Right ventricle myocardium superior (tissue), 1 donor: ENCODE data around the gene SPTLC3. TPM values are rescaled to one million over a fixed set of nuclear protein-coding genes. Genes with fewer than 3 reads are reported as not detected.

Source experiments
- ATAC-seq: fragments of 200-7000 bp; cut with Tn5 transposase; one replicate; pipeline ENCODE4 v1.9.1; 2020; ENCODE audit warnings: mild to moderate bottlenecking; ENCODE audit not compliant: poor library complexity
- DNase-seq: peaks from one replicate; pipeline ENCODE4 v3.0.0-alpha.2; 2020
- intact Hi-C: fragments of 100-400 bp; cut with DNase I; formaldehyde crosslinking; loops from one replicate; pipeline ENCODE4 v1.11.2; 2022
- total RNA-seq: library from RNA; stranded (reverse); fragmentation: NEBNext Ultra II Directional; extraction: Animal tissue kit (Norgen Biotek cat#: 25700); gene quantifications from one replicate; pipeline ENCODE4 v1.2.1, GENCODE V29; 2021
- donor health status: DM: no; HTN: yes; CAD: no; lungs with severe emphysema.

SPTLC3 gene
- total RNA-seq, 1 donor from 2014 or later, result 5.9 TPM

- intact Hi-C loops, result loop anchor here (5.0 kb wide), 1 partner anchor 656 kb away; no protein-coding TSS in a partner anchor
- ATAC-seq (no peak), DNase-seq (no peak)
Observed at GRCh38 chr20:13111249-13111911, 102.6 kb downstream of the SPTLC3 start.

GRCh38 chr20:13113731-13114130 is 105.0 kb downstream of the SPTLC3 start:
- ATAC-seq (no peak), DNase-seq (no peak)
- intact Hi-C loops, result loop anchor here (5.0 kb wide), 1 partner anchor 654 kb away; no protein-coding TSS in a partner anchor

- DNase-seq (no peak), ATAC-seq (no peak)
- intact Hi-C loops, result no loop called here
Observed at GRCh38 chr20:13117200-13117599, 108.4 kb downstream of the SPTLC3 start.

- no peak for DNase-seq
- no peak for ATAC-seq
- intact Hi-C loops, result no loop called here
Observed at GRCh38 chr20:13118676-13119075, 109.9 kb downstream of the SPTLC3 start.

- DNase-seq, result no peak
- peak; percentile 81 for ATAC-seq
- intact Hi-C loops, result no loop called here
Observed at GRCh38 chr20:13119583-13119982, 110.8 kb downstream of the SPTLC3 start.

- intact Hi-C loops, result loop anchor here (10.0 kb wide), 2 partner anchors 184 to 424 kb away; no protein-coding TSS in a partner anchor
- no peak for ATAC-seq
Observed at GRCh38 chr20:13120471-13120870, 111.7 kb downstream of the SPTLC3 start.

GRCh38 chr20:13121840-13122515 is 113.2 kb downstream of the SPTLC3 start:
- intact Hi-C loops, result loop anchor here (10.0 kb wide), 2 partner anchors 183 to 423 kb away; no protein-coding TSS in a partner anchor
- DNase-seq (no peak), ATAC-seq (no peak)

More at GRCh38 chr20:13120471-13120870, 111.7 kb downstream of the SPTLC3 start:
- DNase-seq, result no peak

GRCh38 chr20:13125486-13125885 is 116.7 kb downstream of the SPTLC3 start:
- DNase-seq (no peak), ATAC-seq (no peak)
- intact Hi-C loops, result loop anchor here (10.0 kb wide), 2 partner anchors 179 to 419 kb away; no protein-coding TSS in a partner anchor

GRCh38 chr20:13128173-13128572 is 119.4 kb downstream of the SPTLC3 start:
- DNase-seq (no peak), ATAC-seq (no peak)
- intact Hi-C loops, result loop anchor here (10.0 kb wide), 2 partner anchors 177 to 417 kb away; no protein-coding TSS in a partner anchor

GRCh38 chr20:13130061-13130706 is 121.4 kb downstream of the SPTLC3 start:
- DNase-seq (no peak), ATAC-seq (no peak)
- intact Hi-C loops, result loop anchor here (10.0 kb wide), 1 partner anchor 125 kb away; no protein-coding TSS in a partner anchor

GRCh38 chr20:13130707-13131103 is 121.9 kb downstream of the SPTLC3 start:
- ATAC-seq (no peak), DNase-seq (no peak)
- intact Hi-C loops, result loop anchor here (10.0 kb wide), 1 partner anchor 124 kb away; no protein-coding TSS in a partner anchor

GRCh38 chr20:13131688-13132087 is 122.9 kb downstream of the SPTLC3 start:
- intact Hi-C loops, result loop anchor here (10.0 kb wide), 1 partner anchor 123 kb away; no protein-coding TSS in a partner anchor
- ATAC-seq, result no peak

GRCh38 chr20:13139459-13140150 is 130.8 kb downstream of the SPTLC3 start:
- ATAC-seq (no peak), DNase-seq (no peak)
- intact Hi-C loops, result loop anchor here (10.0 kb wide), 1 partner anchor 115 kb away; no protein-coding TSS in a partner anchor

More at GRCh38 chr20:13131688-13132087, 122.9 kb downstream of the SPTLC3 start:
- no peak for DNase-seq

- intact Hi-C loops, result no loop called here
- no peak for DNase-seq
- ATAC-seq, result no peak
Observed at GRCh38 chr20:13140201-13140600, 131.4 kb downstream of the SPTLC3 start.

- ATAC-seq (no peak), DNase-seq (no peak)
- intact Hi-C loops, result no loop called here
Observed at GRCh38 chr20:13140775-13141174, 132.0 kb downstream of the SPTLC3 start.

GRCh38 chr20:13141546-13141945 is 132.8 kb downstream of the SPTLC3 start:
- DNase-seq, result no peak
- intact Hi-C loops, result no loop called here
- no peak for ATAC-seq

GRCh38 chr20:13142143-13142542 is 133.4 kb downstream of the SPTLC3 start:
- intact Hi-C loops, result no loop called here
- ATAC-seq, result no peak
- DNase-seq, result no peak
